CD4-positive, alpha-beta T cell treated with Interleukin-4 for 1 hour (primary cell): Measurements from ENCODE around the gene LRRC73.
"Not testable (repeated sequence)": the region's sequence is repeated elsewhere in the genome, so short reads cannot be mapped to it uniquely, and the experiment has no call there.

Source experiments
- DNase-seq, 2 donors: peaks; one replicate each; pipeline ENCODE4 v3.0.0-alpha.2; 2020 to 2022

Gene LRRC73

GRCh38 chr6:43491750-43492661, 18.1 kb downstream of the LRRC73 start:
- no peak for DNase-seq

GRCh38 chr6:43490523-43490939, 19.6 kb downstream of the LRRC73 start:
- no peak for DNase-seq

GRCh38 chr6:43489277-43490072, 20.7 kb downstream of the LRRC73 start:
- no peak for DNase-seq

- DNase-seq: no peak
Measured at GRCh38 chr6:43488667-43489276, 21.4 kb downstream of the LRRC73 start.

- DNase-seq: no peak
Measured at GRCh38 chr6:43481591-43482236, 28.4 kb downstream of the LRRC73 start.

- DNase-seq: no peak
Measured at GRCh38 chr6:43481075-43481474, 29.1 kb downstream of the LRRC73 start.

- peak in 1 of 2 donors; percentile 26 for DNase-seq
Measured at GRCh38 chr6:43478008-43478372, 32.2 kb downstream of the LRRC73 start.

GRCh38 chr6:43477235-43478007, 32.7 kb downstream of the LRRC73 start, which contains the start of gene TJAP1:
Gene TJAP1, plus strand, starts transcription at chr6:43477570. Its CDS starts 21,432 bp downstream, at chr6:43499002.
- peak; percentile 95 to 96 for DNase-seq

GRCh38 chr6:43476746-43477145, 33.4 kb downstream of the LRRC73 start:
- peak in 1 of 2 donors; percentile 26 for DNase-seq

GRCh38 chr6:43475516-43475915, 34.6 kb downstream of the LRRC73 start:
- DNase-seq: no peak

GRCh38 chr6:43472515-43472914, 37.6 kb downstream of the LRRC73 start:
- DNase-seq: no peak

- DNase-seq: no peak
Measured at GRCh38 chr6:43471399-43471798, 38.7 kb downstream of the LRRC73 start.

- DNase-seq: no peak
Measured at GRCh38 chr6:43469947-43470346, 40.2 kb downstream of the LRRC73 start.

- no peak for DNase-seq
Measured at GRCh38 chr6:43468748-43469681, 41.1 kb downstream of the LRRC73 start.

- DNase-seq: no peak
Measured at GRCh38 chr6:43468240-43468639, 41.9 kb downstream of the LRRC73 start.

GRCh38 chr6:43467752-43468151, 42.4 kb downstream of the LRRC73 start:
- no peak for DNase-seq

GRCh38 chr6:43467265-43467664, 42.9 kb downstream of the LRRC73 start:
- not testable (repeated sequence) for DNase-seq

- no peak for DNase-seq
Measured at GRCh38 chr6:43465948-43466347, 44.2 kb downstream of the LRRC73 start.

- DNase-seq: no peak
Measured at GRCh38 chr6:43464337-43464736, 45.8 kb downstream of the LRRC73 start.

GRCh38 chr6:43461936-43462335, 48.2 kb downstream of the LRRC73 start:
- no peak for DNase-seq

GRCh38 chr6:43460032-43460431, 50.1 kb downstream of the LRRC73 start:
- DNase-seq: no peak
